NCI-H187 treated with DMSO at 0.1 percent for 48 hours (cell line): ENCODE data around the gene EVX2.

ENCODE experiments used
- DNase-seq: peaks from one replicate; lab custom pipeline; 2025; lab: John Stamatoyannopoulos, UW

EVX2 gene

GRCh38 chr2:176096243-176096985 lies 12.7 kb upstream of the EVX2 start:
- no peak for DNase-seq

- no peak for DNase-seq
These were observed 11.7 kb upstream of the EVX2 start for GRCh38 chr2:176095421-176095820.

- DNase-seq: no peak
These were observed 10.6 kb upstream of the EVX2 start for GRCh38 chr2:176094349-176094748.

GRCh38 chr2:176093898-176094249 lies 10.1 kb upstream of the EVX2 start:
- DNase-seq: no peak

GRCh38 chr2:176093145-176093897 lies 9.6 kb upstream of the EVX2 start:
- DNase-seq: no peak

- DNase-seq: no peak
These were observed 8.7 kb upstream of the EVX2 start, which contains the start of gene HOXD13 for GRCh38 chr2:176092270-176093144. TSS of gene HOXD13 (plus strand) at chr2:176092721. CDS start at chr2:176092891, 170 bp downstream.

- DNase-seq: no peak
These were observed 7.8 kb upstream of the EVX2 start for GRCh38 chr2:176091329-176092258.

- no peak for DNase-seq
These were observed 7.1 kb upstream of the EVX2 start for GRCh38 chr2:176090862-176091261.

- DNase-seq: no peak
These were observed 6.2 kb upstream of the EVX2 start for GRCh38 chr2:176089843-176090395.

GRCh38 chr2:176088937-176089842 lies 5.4 kb upstream of the EVX2 start:
- no peak for DNase-seq

- DNase-seq: no peak
These were observed 4.5 kb upstream of the EVX2 start for GRCh38 chr2:176088048-176088936.

GRCh38 chr2:176087330-176088047 lies 3.7 kb upstream of the EVX2 start:
- no peak for DNase-seq

- DNase-seq: no peak
These were observed 2.4 kb upstream of the EVX2 start for GRCh38 chr2:176085861-176086771.

GRCh38 chr2:176085120-176085788 lies 1.5 kb upstream of the EVX2 start:
- DNase-seq: no peak

- DNase-seq: no peak
These were observed 903 bp upstream of the EVX2 start for GRCh38 chr2:176084611-176085119.
